SU-DHL-6 (cell line): Measurements from ENCODE around the gene CEP128.

ENCODE experiments used
- H2AFZ ChIP-seq: fragments of 200-600 bp; sonication (generic); 2 replicates; pipeline ENCODE4 v1.6.1; 2014; ENCODE audit warnings: low read depth, mild to moderate bottlenecking, moderate library complexity, mixed read lengths, antibody characterized with exemption, low read length; ENCODE audit not compliant: severe bottlenecking
- H3F3A ChIP-seq: fragments of 200-600 bp; shearing (Covaris generic); 2 replicates; pipeline ENCODE4 v1.6.0; 2016; ENCODE audit warnings: antibody characterized with exemption, mild to moderate bottlenecking; ENCODE audit not compliant: insufficient read depth
- H3K27ac ChIP-seq: fragments of 200-600 bp; sonication (generic); 2 replicates; pipeline ENCODE4 v1.5.1; 2016; ENCODE audit warnings: low read depth, mild to moderate bottlenecking, low read length, moderate library complexity, mixed read lengths
- H3K27me3 ChIP-seq: fragments of 200-600 bp; sonication (generic), shearing (Covaris generic); 2 replicates; pipeline ENCODE4 v1.6.0; 2014; ENCODE audit warnings: mild to moderate bottlenecking, low read length
- H3K36me3 ChIP-seq: fragments of 200-600 bp; sonication (generic); 2 replicates; pipeline ENCODE4 v1.6.1; 2014; ENCODE audit warnings: mild to moderate bottlenecking, low read length, mixed read lengths
- H3K4me2 ChIP-seq: fragments of 300-600, 200-600 bp; shearing (Covaris generic), sonication (generic); 2 replicates; pipeline ENCODE4 v1.6.0; 2014; ENCODE audit warnings: low read length, low read depth, mild to moderate bottlenecking; ENCODE audit not compliant: poor library complexity, severe bottlenecking
- H3K4me3 ChIP-seq: fragments of 200-600 bp; sonication (generic); 2 replicates; pipeline ENCODE4 v1.5.1; 2014; ENCODE audit warnings: antibody characterized with exemption, low read length, mild to moderate bottlenecking, mixed read lengths; ENCODE audit not compliant: insufficient read depth, poor library complexity, severe bottlenecking
- H3K79me2 ChIP-seq: fragments of 200-600 bp; sonication (generic); 2 replicates; pipeline ENCODE4 v1.6.1; 2014; ENCODE audit warnings: mild to moderate bottlenecking, low read length, moderate library complexity; ENCODE audit not compliant: insufficient read depth
- H3K9ac ChIP-seq: fragments of 200-600 bp; sonication (generic); 2 replicates; pipeline ENCODE4 v1.7.0; 2014; ENCODE audit warnings: mild to moderate bottlenecking, low read length
- H3K9me2 ChIP-seq: fragments of 200-600 bp; sonication (generic); replicated peaks from 2 replicates; pipeline ENCODE4 v1.6.1; 2014; ENCODE audit warnings: low read length; ENCODE audit not compliant: insufficient read depth
- H3K9me3 ChIP-seq: fragments of 200-600 bp; sonication (generic); 2 replicates; pipeline ENCODE4 v1.6.1; 2014; ENCODE audit warnings: low read length, mixed read lengths; ENCODE audit not compliant: insufficient read depth
- H4K20me1 ChIP-seq: fragments of 200-600 bp; sonication (generic); 2 replicates; pipeline ENCODE4 v1.6.1; 2014; ENCODE audit warnings: low read depth, mild to moderate bottlenecking, antibody characterized with exemption, low read length, moderate library complexity, mixed read lengths
- EZH2phosphoT487 ChIP-seq: fragments of 200-600 bp; sonication (generic), shearing (Covaris generic); conservative IDR thresholded peaks from 2 replicates; pipeline ENCODE4 v1.6.1; 2018; ENCODE audit warnings: mild to moderate bottlenecking, antibody characterized with exemption, low read length, moderate library complexity, mixed read lengths
- TF ChIP-seq, protein P1 (sequence below): fragments of 200-600 bp; sonication (generic); IDR thresholded peaks from one replicate; pipeline ENCODE4 v1.5.1; 2017; ENCODE audit warnings: antibody characterized with exemption, mild to moderate bottlenecking, low read length, moderate library complexity; ENCODE audit not compliant: insufficient read depth, poor library complexity, severe bottlenecking

CEP128 gene

DNA sequence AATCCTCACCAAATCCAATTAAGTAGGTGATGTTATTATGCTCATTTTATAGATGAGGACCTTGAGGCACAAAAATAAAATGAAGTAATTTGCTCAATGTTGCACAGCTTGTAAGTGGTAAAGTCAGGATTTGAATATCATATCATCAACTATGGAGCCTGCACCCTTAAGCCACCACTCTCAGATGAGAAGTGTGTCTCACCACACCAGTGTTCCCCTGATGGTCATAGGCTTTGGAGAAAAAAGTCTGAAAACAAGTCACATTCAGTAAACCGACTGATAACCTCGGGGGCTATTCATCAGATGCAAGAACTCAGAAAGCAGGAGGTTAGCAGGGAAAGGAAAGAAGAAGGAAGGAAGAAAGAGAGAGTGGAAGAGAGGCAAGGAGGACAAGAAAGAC lies 16.7 kb upstream of the CEP128 start:
- Histone ChIP-seq H4K20me1 (no peaks in the 10 kb centered on the region), H3K4me3 (no peak overlapping the region), H3K9me3 (no peaks in the 10 kb centered on the region), H3K27ac (no peak overlapping the region), H3K4me2 (no peak overlapping the region), H3K27me3 (no peaks in the 10 kb centered on the region), H3K79me2 (no peaks in the 10 kb centered on the region), H3K36me3 (no peaks in the 10 kb centered on the region), H3K9ac (no peak overlapping the region), H3F3A (peaks cover 6% of the 10 kb centered on the region; the same call in 1 of the 2 replicates), H3K9me2 (no peaks in the 10 kb centered on the region), H2AFZ (no peak overlapping the region)
- no peak for TF ChIP-seq EZH2phosphoT487
- TF ChIP-seq, protein P1, sequence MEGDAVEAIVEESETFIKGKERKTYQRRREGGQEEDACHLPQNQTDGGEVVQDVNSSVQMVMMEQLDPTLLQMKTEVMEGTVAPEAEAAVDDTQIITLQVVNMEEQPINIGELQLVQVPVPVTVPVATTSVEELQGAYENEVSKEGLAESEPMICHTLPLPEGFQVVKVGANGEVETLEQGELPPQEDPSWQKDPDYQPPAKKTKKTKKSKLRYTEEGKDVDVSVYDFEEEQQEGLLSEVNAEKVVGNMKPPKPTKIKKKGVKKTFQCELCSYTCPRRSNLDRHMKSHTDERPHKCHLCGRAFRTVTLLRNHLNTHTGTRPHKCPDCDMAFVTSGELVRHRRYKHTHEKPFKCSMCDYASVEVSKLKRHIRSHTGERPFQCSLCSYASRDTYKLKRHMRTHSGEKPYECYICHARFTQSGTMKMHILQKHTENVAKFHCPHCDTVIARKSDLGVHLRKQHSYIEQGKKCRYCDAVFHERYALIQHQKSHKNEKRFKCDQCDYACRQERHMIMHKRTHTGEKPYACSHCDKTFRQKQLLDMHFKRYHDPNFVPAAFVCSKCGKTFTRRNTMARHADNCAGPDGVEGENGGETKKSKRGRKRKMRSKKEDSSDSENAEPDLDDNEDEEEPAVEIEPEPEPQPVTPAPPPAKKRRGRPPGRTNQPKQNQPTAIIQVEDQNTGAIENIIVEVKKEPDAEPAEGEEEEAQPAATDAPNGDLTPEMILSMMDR = no peak

DNA sequence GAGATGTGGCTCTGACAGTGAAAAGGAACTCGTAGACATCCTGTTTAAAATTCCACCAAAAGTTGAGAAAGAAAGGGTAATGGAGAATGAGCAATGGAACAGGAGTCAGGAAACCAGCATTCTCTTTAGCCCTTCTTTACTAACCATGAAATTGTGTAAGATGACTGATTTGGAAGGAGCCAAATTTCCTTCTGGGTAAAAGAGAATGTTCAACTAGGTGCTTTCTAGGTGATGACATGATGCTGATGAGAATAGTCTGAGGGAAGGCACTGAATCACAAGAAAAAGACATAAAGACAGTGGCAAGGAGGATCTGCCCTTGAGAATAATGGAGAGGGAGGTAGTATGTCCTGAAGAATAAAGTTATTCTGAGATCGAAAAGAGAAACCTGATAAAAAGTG lies 16.1 kb upstream of the CEP128 start:
- Histone ChIP-seq H3K27me3 (no peaks in the 10 kb centered on the region), H3K9me2 (no peaks in the 10 kb centered on the region), H3K4me2 (no peak overlapping the region), H3K9ac (no peak overlapping the region), H4K20me1 (no peaks in the 10 kb centered on the region), H3K27ac (no peak overlapping the region), H2AFZ (no peak overlapping the region), H3K36me3 (no peaks in the 10 kb centered on the region), H3F3A (peaks cover 6% of the 10 kb centered on the region; the same call in 1 of the 2 replicates), H3K9me3 (no peaks in the 10 kb centered on the region), H3K79me2 (no peaks in the 10 kb centered on the region), H3K4me3 (no peak overlapping the region)
- TF ChIP-seq, protein P1 = no peak
- no peak for TF ChIP-seq EZH2phosphoT487

DNA sequence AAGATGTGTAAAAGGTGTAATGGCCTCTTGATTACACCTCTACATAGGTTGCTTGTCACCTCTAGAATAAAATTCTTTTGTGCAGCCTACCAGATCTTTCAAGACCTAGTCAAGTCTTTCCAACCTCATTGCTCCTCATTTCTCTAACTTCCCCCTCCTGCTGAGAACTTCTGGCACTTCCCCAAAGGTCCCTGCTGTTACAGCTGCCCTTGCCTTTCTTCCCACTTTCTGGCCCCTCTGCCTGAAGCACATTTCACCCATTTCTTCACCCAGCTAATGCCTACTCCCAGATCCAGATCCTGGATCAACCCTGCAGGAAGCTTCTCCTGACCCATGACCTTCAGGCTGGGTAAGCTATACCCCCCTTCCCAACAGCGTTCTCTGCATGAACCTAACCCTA lies 15.4 kb upstream of the CEP128 start:
- no peaks in the 10 kb centered on the region for H3K36me3 ChIP-seq
- no peaks in the 10 kb centered on the region for H3K79me2 ChIP-seq
- no peaks in the 10 kb centered on the region for H3K27me3 ChIP-seq
- TF ChIP-seq, protein P1 = no peak
- no peak for TF ChIP-seq EZH2phosphoT487
- H2AFZ ChIP-seq = no peak overlapping the region
- no peak overlapping the region for H3K4me2 ChIP-seq
- H3K9me2 ChIP-seq = no peaks in the 10 kb centered on the region
- no peak overlapping the region for H3K4me3 ChIP-seq
- peaks cover 6% of the 10 kb centered on the region; the same call in 1 of the 2 replicates for H3F3A ChIP-seq
- no peaks in the 10 kb centered on the region for H3K9me3 ChIP-seq
- H3K27ac ChIP-seq = no peak overlapping the region
- H3K9ac ChIP-seq = no peak overlapping the region
- no peaks in the 10 kb centered on the region for H4K20me1 ChIP-seq

DNA sequence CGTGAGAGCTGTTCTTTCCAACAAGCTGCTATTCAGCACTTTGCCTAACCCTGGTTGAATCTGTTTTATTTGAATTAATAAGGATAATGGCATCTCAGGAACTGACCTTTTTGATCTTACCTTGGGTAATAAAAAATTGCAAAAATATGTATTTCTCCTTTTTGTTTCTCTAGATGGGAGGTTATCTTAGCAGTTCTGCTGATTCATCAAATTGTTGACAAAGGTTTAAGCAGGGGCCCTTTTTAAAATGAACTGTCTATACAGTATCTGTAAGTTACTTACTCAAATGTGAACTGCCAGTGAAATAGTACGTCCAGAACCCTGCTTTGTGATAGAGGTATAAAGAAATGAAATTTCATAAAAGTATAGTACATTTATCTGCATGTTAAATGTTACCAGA lies 14.6 kb upstream of the CEP128 start:
- Histone ChIP-seq H3K9me3 (no peaks in the 10 kb centered on the region), H3K4me2 (no peak overlapping the region), H3K9ac (no peak overlapping the region), H2AFZ (no peak overlapping the region), H3K4me3 (no peak overlapping the region), H3K9me2 (no peaks in the 10 kb centered on the region), H3K27ac (no peak overlapping the region), H3K36me3 (no peaks in the 10 kb centered on the region), H3K79me2 (no peaks in the 10 kb centered on the region), H3K27me3 (no peaks in the 10 kb centered on the region), H3F3A (peaks cover 6% of the 10 kb centered on the region; the same call in 1 of the 2 replicates), H4K20me1 (no peaks in the 10 kb centered on the region)
- TF ChIP-seq, protein P1 = no peak
- TF ChIP-seq EZH2phosphoT487 = no peak
